ENCODE results near the gene HTR3B.
A peak's percentile ranks its signal among the peaks of the same experiment; 100 is the strongest.
"Not testable (repeated sequence)": the region's sequence is repeated elsewhere in the genome, so short reads cannot be mapped to it uniquely, and the experiment has no call there.

HTR3B gene

GRCh38 chr11:113884361-113884836 is 20.2 kb upstream of the HTR3B start:
- DNase-seq (ENCODE audit: low read depth, low spot score), result no peak

GRCh38 chr11:113885897-113886296 is 18.7 kb upstream of the HTR3B start:
- DNase-seq (ENCODE audit: low read depth, low spot score), result no peak

- no peak for DNase-seq (ENCODE audit: low read depth, low spot score)
Observed at GRCh38 chr11:113888848-113889247, 15.7 kb upstream of the HTR3B start.

- no peak for DNase-seq (ENCODE audit: low read depth, low spot score)
Observed at GRCh38 chr11:113894421-113894996, 10.1 kb upstream of the HTR3B start.

- no peak for DNase-seq (ENCODE audit: low read depth, low spot score)
Observed at GRCh38 chr11:113895367-113896155, 9.0 kb upstream of the HTR3B start.

GRCh38 chr11:113896156-113896879 is 8.3 kb upstream of the HTR3B start:
- DNase-seq (ENCODE audit: low read depth, low spot score), result no peak

- no peak for DNase-seq (ENCODE audit: low read depth, low spot score)
Observed at GRCh38 chr11:113901141-113901540, 3.5 kb upstream of the HTR3B start.

- DNase-seq (ENCODE audit: low read depth, low spot score), result no peak
Observed at GRCh38 chr11:113906038-113906437, 1.4 kb downstream of the HTR3B start.

- no peak for DNase-seq (ENCODE audit: low read depth, low spot score)
Observed at GRCh38 chr11:113906516-113906915, 1.9 kb downstream of the HTR3B start.

GRCh38 chr11:113907152-113907551 is 2.6 kb downstream of the HTR3B start:
- DNase-seq (ENCODE audit: low read depth, low spot score), result no peak

GRCh38 chr11:113907681-113908080 is 3.1 kb downstream of the HTR3B start:
- DNase-seq (ENCODE audit: low read depth, low spot score), result no peak

GRCh38 chr11:113908098-113908497 is 3.5 kb downstream of the HTR3B start:
- DNase-seq (ENCODE audit: low read depth, low spot score), result no peak

- not testable (repeated sequence) for DNase-seq (ENCODE audit: low read depth, low spot score)
Observed at GRCh38 chr11:113911491-113911890, 6.9 kb downstream of the HTR3B start.

- DNase-seq (ENCODE audit: low read depth, low spot score), result no peak
Observed at GRCh38 chr11:113923572-113923971, 19.0 kb downstream of the HTR3B start.

- DNase-seq (ENCODE audit: low read depth, low spot score), result no peak
Observed at GRCh38 chr11:113926273-113927197, 21.9 kb downstream of the HTR3B start.

- no peak for DNase-seq (ENCODE audit: low read depth, low spot score)
Observed at GRCh38 chr11:113928311-113928710, 23.7 kb downstream of the HTR3B start.

GRCh38 chr11:113932788-113933187 is 28.2 kb downstream of the HTR3B start:
- peak; percentile 42 for DNase-seq (ENCODE audit: low read depth, low spot score)

- not testable (repeated sequence) for DNase-seq (ENCODE audit: low read depth, low spot score)
Observed at GRCh38 chr11:113934193-113934592, 29.6 kb downstream of the HTR3B start.

- DNase-seq (ENCODE audit: low read depth, low spot score), result no peak
Observed at GRCh38 chr11:113934761-113935160, 30.2 kb downstream of the HTR3B start.

GRCh38 chr11:113935858-113936257 is 31.3 kb downstream of the HTR3B start:
- no peak for DNase-seq (ENCODE audit: low read depth, low spot score)

- DNase-seq (ENCODE audit: low read depth, low spot score), result no peak
Observed at GRCh38 chr11:113937918-113938317, 33.3 kb downstream of the HTR3B start.
